CD4-positive, alpha-beta T cell treated with Interleukin-17A for 1 hour (primary cell): ENCODE results near the gene KIR3DL3.
"Not testable (repeated sequence)": the region's sequence is repeated elsewhere in the genome, so short reads cannot be mapped to it uniquely, and the experiment has no call there.

Experiments
- DNase-seq: peaks from one replicate; pipeline ENCODE4 v3.0.0-alpha.2; 2020

Gene KIR3DL3

GRCh38 chr19:54738306-54738705, 14.1 kb downstream of the KIR3DL3 start, which contains the start of gene KIR2DL3:
TSS of gene KIR2DL3 (plus strand) at chr19:54738513. CDS start at chr19:54738546, 33 bp downstream.
- DNase-seq: not testable (repeated sequence)

DNA sequence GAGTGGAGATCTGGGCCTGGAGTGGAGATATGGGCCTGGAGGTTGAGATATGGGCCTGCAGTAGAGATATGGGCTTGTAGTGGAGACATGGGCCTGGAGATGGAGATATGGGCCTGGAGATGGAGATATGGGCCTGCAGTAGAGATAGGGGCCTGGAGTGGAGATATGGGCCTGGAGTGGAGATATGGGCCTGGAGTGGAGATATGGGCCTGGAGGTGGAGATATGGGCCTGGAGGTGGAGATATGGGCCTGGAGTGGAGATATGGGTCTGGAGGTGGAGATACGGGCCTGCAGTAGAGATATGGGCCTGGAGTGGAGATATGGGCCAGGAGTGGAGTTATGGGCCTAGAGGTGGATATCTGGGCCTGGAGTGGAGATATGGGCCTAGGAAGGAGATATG, 14.5 kb downstream of the KIR3DL3 start:
- no peak for DNase-seq

- no peak for DNase-seq
These were observed 15.6 kb downstream of the KIR3DL3 start for GRCh38 chr19:54739587-54740497.

DNA sequence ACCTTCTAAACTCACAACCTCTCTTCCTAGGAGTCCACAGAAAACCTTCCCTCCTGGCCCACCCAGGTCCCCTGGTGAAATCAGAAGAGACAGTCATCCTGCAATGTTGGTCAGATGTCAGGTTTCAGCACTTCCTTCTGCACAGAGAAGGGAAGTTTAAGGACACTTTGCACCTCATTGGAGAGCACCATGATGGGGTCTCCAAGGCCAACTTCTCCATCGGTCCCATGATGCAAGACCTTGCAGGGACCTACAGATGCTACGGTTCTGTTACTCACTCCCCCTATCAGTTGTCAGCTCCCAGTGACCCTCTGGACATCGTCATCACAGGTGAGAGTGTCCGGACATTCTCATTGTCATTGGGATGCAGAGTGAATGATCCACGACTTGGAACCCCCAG, 17.7 kb downstream of the KIR3DL3 start:
- not testable (repeated sequence) for DNase-seq

GRCh38 chr19:54744080-54744479, 19.8 kb downstream of the KIR3DL3 start:
- not testable (repeated sequence) for DNase-seq

GRCh38 chr19:54747614-54748322, 23.5 kb downstream of the KIR3DL3 start:
- not testable (repeated sequence) for DNase-seq

- DNase-seq: not testable (repeated sequence)
These were observed 26.0 kb downstream of the KIR3DL3 start for GRCh38 chr19:54750276-54750675.

- not testable (repeated sequence) for DNase-seq
These were observed 32.2 kb downstream of the KIR3DL3 start for GRCh38 chr19:54756204-54757110.

DNA sequence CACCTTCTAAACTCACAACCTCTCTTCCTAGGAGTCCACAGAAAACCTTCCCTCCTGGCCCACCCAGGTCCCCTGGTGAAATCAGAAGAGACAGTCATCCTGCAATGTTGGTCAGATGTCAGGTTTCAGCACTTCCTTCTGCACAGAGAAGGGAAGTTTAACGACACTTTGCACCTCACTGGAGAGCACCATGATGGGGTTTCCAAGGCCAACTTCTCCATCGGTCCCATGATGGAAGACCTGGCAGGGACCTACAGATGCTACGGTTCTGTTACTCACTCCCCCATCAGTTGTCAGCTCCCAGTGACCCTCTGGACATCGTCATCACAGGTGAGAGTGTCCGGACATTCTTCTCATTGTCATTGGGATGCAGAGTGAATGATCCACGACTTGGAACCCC, 34.3 kb downstream of the KIR3DL3 start:
- DNase-seq: not testable (repeated sequence)

- DNase-seq: not testable (repeated sequence)
These were observed 40.0 kb downstream of the KIR3DL3 start for GRCh38 chr19:54764219-54764618.

DNA sequence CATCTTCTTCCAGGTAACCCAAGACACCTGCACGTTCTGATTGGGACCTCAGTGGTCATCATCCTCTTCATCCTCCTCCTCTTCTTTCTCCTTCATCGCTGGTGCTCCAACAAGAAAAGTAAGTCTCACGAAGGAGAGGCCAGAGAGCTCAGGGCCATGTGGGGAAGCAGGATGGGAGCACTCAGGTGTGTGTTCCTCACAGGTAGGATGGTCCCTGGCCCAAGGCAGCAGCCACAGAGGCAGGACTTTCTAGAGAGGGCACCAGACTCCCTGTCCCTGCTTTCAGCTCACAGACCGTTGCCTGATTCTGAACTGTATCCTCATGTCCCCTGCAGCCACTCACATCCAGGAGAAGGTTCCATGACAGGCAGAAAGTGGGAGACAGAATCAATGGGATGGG, 42.2 kb downstream of the KIR3DL3 start:
- not testable (repeated sequence) for DNase-seq

DNA sequence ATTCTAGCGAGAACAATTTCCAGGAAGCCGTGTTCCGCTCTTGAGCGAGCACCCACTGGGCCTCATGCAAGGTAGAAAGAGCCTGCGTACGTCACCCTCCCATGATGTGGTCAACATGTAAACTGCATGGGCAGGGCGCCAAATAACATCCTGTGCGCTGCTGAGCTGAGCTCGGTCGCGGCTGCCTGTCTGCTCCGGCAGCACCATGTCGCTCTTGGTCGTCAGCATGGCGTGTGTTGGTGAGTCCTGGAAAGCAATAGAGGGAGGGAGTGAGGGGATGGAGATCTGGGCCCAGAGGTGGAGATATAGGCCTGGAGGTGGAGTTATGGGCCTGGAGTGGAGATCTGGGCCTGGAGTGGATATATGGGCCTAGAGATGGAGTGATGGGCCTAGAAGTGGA, 45.4 kb downstream of the KIR3DL3 start, which contains the start of gene KIR2DL1:
TSS of gene KIR2DL1 (plus strand) at position 148 of the 400 bp plus-strand sequence. CDS start at position 206, 58 bp downstream.
- not testable (repeated sequence) for DNase-seq

- DNase-seq: not testable (repeated sequence)
These were observed 46.3 kb downstream of the KIR3DL3 start for GRCh38 chr19:54770511-54770910.

DNA sequence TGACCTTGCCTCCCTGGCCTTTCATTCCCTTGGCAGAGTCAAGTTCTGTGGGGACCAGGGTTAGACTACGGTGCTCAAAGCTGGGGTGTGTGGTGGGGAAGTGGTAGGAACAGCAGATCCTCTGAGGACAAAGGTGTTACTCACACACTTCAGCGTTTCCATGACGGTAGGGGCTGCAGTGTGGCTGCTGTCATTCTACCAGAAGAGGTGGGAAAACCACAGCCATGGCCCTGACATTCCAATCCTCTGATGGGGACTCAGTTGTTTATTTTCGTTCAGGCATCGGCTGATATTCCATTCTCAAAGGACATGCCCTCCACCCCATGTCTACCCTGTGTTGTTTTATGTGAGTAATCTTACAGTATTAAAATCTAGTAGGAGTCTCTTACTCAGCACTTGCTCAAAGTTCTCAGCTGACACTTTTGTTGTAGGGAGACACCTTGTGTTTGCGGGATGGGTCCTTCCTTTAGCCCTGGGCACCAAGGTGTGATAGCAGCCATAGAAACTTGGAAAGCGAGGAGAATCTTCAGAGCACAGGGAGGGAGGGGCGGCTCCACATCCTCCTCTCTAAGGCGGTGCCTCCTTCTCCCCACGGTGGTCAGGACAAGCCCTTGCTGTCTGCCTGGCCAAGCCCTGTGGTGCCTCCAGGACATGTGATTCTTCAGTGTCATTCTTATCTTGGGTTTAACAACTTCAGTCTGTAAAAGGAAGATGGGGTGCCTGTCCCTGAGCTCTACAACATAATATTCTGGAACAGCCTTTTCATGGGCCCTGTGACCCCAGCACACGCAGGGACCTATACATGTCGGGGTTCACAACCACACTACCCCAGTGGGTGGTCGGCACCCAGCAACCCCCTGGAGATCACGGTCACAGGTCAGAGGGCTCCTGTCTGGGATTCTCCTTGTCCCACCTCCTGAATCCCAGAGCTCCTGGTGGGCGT, 47.0 kb downstream of the KIR3DL3 start:
- DNase-seq: not testable (repeated sequence)

- DNase-seq: not testable (repeated sequence)
These were observed 48.4 kb downstream of the KIR3DL3 start for GRCh38 chr19:54772666-54773065.

- DNase-seq: not testable (repeated sequence)
These were observed 51.0 kb downstream of the KIR3DL3 start for GRCh38 chr19:54775095-54775815.

GRCh38 chr19:54775830-54776229, 51.6 kb downstream of the KIR3DL3 start:
- DNase-seq: not testable (repeated sequence)

- not testable (repeated sequence) for DNase-seq
These were observed 53.6 kb downstream of the KIR3DL3 start for GRCh38 chr19:54777851-54778250.

- not testable (repeated sequence) for DNase-seq
These were observed 54.7 kb downstream of the KIR3DL3 start for GRCh38 chr19:54778896-54779295.

DNA sequence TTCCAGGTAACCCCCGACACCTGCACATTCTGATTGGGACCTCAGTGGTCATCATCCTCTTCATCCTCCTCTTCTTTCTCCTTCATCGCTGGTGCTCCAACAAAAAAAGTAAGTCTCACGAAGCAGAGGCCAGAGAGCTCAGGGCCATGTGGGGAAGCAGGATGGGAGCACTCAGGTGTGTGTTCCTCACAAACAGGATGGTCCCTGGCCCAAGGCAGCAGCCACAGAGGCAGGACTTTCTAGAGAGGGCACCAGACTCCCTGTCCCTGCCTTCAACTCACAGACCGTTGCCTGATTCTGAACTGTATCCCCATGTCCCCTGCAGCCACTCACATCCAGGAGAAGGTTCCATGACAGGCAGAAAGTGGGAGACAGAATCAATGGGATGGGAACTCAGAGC, 58.7 kb downstream of the KIR3DL3 start:
- DNase-seq: not testable (repeated sequence)
